Activated naive CD8-positive, alpha-beta T cell treated with anti-CD3 and anti-CD28 coated beads, Interleukin-2, amount 10 ng/mL, durations not matched to agents 7 days and 5 days (primary cell): ENCODE data around the gene SYT5. TPM values are rescaled to one million over a fixed set of nuclear protein-coding genes. Genes with fewer than 3 reads are reported as not detected.
"Not testable (repeated sequence)": the region's sequence is repeated elsewhere in the genome, so short reads cannot be mapped to it uniquely, and the experiment has no call there.

Experiments
- ATAC-seq: fragments of 150-1000 bp; cut with Tn5 transposase; one replicate; pipeline ENCODE4 v1.10.0; 2021; ENCODE audit warnings: low read depth, moderate library complexity
- POLR2A ChIA-PET: fragments of 350-600 bp; sonication (Branson Sonifier 250); formaldehyde crosslinking; loops from one replicate; lab custom pipeline; 2021; ENCODE audit warnings: antibody characterized with exemption; lab: Charles Lee
- DNase-seq: peaks from one replicate; pipeline ENCODE4 v3.0.0; 2021
- H3K27ac Mint-ChIP-seq: one replicate; pipeline ENCODE4 v1.8.0; 2022; ENCODE audit warnings: mild to moderate bottlenecking, mixed read lengths
- H3K27me3 Mint-ChIP-seq: one replicate; pipeline ENCODE4 v1.8.0; 2022; ENCODE audit warnings: mild to moderate bottlenecking, moderate library complexity, mixed read lengths
- H3K36me3 Mint-ChIP-seq: one replicate; pipeline ENCODE4 v1.8.0; 2021; ENCODE audit warnings: mild to moderate bottlenecking, mixed read lengths
- H3K4me1 Mint-ChIP-seq: one replicate; pipeline ENCODE4 v1.8.0; 2021; ENCODE audit warnings: mixed read lengths
- H3K4me3 Mint-ChIP-seq: one replicate; pipeline ENCODE4 v1.8.0; 2022; ENCODE audit warnings: mild to moderate bottlenecking, moderate library complexity, mixed read lengths
- H3K9me3 Mint-ChIP-seq: one replicate; pipeline ENCODE4 v1.8.0; 2021; ENCODE audit warnings: mixed read lengths
- total RNA-seq, 2 experiments: library from RNA; stranded (reverse); gene quantifications; one replicate each; pipeline ENCODE4 v1.2.3, GENCODE V29; 2021

The SYT5 gene
- total RNA-seq, 2 experiments from 2014 or later, result 0.39 TPM; not detected in 1

DNA sequence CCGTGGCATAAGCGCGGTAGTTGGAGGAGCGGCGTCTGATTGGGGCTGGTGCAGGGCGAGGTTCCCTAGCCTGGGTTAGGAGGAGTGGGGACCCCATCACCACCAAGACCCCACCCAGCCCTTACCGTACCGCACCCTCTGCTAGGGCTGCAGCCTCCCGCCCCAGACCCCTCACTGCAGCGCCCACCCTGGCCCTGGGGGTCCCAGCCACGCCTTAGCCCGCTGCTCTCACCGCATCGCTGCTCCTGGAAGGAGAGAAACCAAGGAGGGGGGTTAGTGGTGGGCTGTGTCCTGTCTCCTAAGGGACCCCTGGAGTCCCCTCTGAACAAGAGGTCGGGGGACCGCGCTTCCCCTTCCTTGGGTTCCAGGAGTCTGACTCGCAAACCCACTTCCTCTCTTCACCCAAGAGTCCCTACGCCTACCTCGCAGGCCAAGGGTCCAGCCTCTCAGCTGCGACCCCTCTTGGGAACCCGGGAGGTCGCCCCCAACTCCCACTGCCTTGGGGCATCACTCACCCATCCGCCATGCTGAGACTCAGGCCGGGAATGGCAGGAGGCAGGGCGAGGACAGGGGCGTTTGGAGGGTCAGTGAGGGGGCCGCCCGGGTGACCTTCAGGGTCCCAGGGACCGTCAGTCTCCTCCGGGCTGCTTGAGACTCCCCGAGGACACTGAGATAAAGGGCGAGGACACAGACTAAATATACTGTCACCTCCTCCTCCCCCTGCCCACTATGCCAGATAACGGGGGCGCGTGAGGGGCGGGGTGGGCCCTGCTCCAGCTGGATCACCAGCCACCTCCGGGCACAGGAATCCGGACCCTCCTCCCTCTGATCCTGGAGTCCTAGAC is 22.8 kb downstream of the SYT5 start, which contains the start of gene TNNI3:
TSS of gene TNNI3 (minus strand) at position 669 of the 845 bp plus-strand sequence. CDS start at position 526, 143 bp downstream.
- no peak within 1 kb of the TSS for H3K27ac Mint-ChIP-seq
- no peak within 1 kb of the TSS for H3K4me3 Mint-ChIP-seq
- DNase-seq, result no peak
- H3K27me3 Mint-ChIP-seq, result peaks cover 19% of the 10 kb centered on the region
- no peak for ATAC-seq
- no peaks in the 10 kb centered on the region for H3K36me3 Mint-ChIP-seq
- POLR2A ChIA-PET, result no interaction called here
- H3K4me1 Mint-ChIP-seq, result peaks cover 18% of the 10 kb centered on the region
- H3K9me3 Mint-ChIP-seq, result peaks cover 5% of the 10 kb centered on the region

DNA sequence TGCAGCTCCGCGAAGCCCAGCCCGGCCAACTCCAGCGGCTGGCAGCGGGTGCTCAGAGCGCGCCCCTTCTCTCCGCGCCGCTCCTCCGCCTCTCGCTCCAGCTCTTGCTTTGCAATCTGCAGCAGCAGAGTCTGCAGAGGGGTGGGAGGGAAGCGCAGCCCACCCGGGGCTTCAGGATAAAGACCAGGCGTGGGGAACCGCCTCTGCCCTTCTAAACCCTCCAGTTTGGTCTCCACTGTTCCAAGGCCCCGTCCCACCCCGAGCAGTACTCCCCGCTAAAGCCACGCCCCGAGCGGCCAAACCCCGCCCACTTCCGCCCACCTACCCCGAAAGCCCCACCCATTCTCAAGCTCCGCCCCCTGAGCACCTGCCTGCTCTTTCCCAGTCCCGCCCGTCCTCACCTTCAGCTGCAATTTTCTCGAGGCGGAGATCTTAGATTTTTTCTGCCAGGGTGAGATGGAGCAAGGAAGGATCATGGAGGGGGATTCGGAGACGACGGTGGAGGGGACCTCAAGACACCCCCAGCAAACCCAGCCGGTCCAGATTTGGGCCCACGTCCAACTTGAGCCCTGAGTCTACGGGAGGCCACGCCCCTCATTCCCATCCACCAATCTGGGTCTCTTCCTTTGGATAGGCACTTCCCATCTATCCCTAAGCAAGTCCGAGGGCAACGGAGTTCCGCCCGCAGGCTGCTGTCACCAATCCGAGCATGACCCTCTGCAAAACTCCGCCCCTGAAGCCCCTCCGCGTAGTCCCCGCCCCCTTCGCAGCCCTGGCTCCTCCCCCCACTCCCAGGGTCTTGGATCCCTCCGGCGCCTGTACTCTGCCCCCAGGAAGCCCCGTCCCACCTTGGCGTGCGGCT is 23.7 kb downstream of the SYT5 start:
- H3K27ac Mint-ChIP-seq, result no peak overlapping the region
- H3K27me3 Mint-ChIP-seq, result peaks cover 17% of the 10 kb centered on the region
- no peak for ATAC-seq
- H3K4me3 Mint-ChIP-seq, result no peak overlapping the region
- peaks cover 24% of the 10 kb centered on the region for H3K4me1 Mint-ChIP-seq
- POLR2A ChIA-PET, result no interaction called here
- H3K9me3 Mint-ChIP-seq, result peaks cover 12% of the 10 kb centered on the region
- peaks cover 5% of the 10 kb centered on the region for H3K36me3 Mint-ChIP-seq
- peak; percentile 64 for DNase-seq

DNA sequence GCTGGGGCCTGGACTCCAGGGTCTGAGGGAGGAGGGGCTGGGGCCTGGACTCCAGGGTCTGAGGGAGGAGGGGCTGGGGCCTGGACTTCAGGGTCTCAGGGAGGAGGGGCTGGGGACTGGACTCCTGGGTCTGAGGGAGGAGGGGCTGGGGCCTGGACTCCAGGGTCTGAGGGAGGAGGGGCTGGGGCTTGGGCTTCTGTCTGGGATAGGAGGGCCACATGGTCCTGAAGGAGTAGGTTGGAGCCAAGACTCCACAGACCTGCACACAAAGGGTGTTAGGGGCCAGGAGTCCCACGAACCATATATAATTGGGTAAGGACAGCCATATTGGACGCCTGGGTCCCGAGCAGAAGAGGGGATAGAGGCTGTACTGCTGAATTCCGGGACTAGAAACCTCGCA is 24.3 kb downstream of the SYT5 start:
- H3K27me3 Mint-ChIP-seq, result peaks cover 17% of the 10 kb centered on the region
- ATAC-seq, POLR2A ChIA-PET, DNase-seq, H3K27ac Mint-ChIP-seq, H3K4me3 Mint-ChIP-seq, H3K36me3 Mint-ChIP-seq: not testable (repeated sequence)
- H3K4me1 Mint-ChIP-seq, result peaks cover 24% of the 10 kb centered on the region
- peaks cover 14% of the 10 kb centered on the region for H3K9me3 Mint-ChIP-seq

DNA sequence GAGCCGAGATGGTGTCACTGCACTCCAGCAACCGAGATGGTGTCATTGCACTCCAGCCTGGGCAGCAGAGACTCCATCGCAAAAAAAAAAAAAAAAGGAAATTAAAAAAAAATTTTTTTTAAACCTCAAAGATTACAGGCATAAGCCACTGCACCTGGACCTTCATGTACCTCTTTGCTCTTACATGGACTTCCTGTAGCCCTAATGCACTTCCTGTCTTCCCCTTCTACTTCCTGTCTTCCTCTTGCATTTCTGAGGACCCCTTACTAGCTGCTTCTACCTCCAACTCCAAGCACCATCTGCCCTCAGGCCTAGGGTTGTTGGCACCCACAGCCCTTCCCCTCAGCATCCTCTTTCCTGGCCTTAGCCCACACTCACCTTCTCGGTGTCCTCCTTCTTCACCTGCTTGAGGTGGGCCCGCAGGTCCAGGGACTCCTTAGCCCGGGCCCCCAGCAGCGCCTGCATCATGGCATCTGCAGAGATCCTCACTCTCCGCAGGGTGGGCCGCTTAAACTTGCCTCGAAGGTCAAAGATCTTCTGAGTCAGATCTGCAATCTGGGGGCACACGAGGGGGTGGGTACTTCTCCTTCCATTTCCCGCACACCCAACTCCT is 26.3 kb downstream of the SYT5 start:
- Mint-ChIP-seq H3K9me3 (peaks cover 14% of the 10 kb centered on the region), H3K27me3 (peaks cover 20% of the 10 kb centered on the region), H3K27ac (peak overlapping the region; percentile 89), H3K4me1 (peaks cover 18% of the 10 kb centered on the region), H3K4me3 (no peak overlapping the region), H3K36me3 (peaks cover 5% of the 10 kb centered on the region)
- POLR2A ChIA-PET, result interaction anchor here (0.6 to 1.0 kb wide), 2 partner anchors 323 to 553 kb away, joined by 3 to 6 read pairs; partner anchors contain the start of gene ZNF628
- ATAC-seq, result no peak
- DNase-seq, result no peak

DNA sequence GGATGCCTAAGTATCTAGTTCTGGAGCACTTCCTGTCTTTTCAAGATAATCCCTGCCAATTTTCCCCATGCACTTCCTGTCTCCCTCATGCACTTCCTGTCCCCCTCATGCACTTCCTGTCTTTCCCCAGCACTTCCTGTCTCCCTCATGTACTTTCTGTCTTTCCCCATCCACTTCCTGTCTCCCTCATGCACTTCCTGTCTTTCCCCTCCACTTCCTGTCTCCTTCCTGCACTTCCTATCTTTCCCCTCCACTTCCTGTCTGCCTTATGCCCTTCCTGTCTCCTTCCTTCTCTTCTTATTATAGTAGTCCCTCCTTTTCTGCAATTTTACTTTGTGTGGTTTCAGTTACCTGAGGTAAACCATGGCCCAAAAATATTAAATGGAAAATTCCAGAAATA is 28.1 kb downstream of the SYT5 start:
- no peak for DNase-seq

DNA sequence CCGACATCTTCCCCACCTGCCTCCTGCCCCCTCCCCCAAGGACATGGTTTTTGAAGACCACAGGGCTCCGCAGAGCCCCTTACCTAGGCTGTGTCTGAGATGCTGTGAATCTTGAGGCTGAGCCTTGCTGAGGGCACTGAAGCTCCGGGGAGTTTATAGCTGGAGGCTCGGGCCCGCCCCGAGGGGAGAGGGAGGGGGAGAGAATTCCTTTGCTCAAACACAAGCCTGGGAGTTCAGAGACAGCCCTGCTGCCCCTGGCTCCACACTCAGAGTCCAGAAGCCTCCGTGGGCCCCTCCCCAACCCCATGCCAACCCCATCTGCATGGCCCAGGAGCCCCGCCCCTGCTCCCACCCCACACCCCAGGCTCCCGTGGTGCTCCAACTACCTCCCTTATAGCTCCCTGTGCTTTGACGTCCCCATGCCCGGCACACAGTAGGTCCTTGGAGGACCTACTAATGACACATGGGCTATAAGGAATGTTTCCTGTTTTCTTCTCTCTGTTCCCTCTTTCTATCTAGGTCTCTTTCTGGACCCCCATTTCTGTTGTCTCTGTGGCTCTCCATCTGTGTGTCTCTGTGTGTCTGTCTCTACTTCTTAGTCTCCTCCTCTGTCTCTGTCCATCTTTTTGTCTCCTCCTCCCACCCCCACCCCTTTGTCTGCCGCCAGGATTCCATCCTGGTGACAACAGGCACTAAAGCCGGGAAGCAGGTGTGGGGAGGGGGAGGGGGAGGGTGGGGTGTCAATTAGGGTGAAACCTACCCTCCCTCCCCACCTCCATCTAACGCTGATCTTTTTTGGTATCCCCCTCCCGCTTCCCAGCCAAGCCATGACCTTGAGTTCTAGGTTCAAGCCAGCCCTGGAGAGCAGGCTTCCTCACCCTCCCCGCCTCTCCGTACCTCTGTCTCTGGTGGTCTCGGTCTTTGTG is 30.7 kb downstream of the SYT5 start, which contains the start of gene TNNT1:
TSS of gene TNNT1 (minus strand) at position 129 of the 926 bp plus-strand sequence. CDS start 2,049 bp downstream, outside the sequence.
- Mint-ChIP-seq H3K27me3 (peaks cover 44% of the 10 kb centered on the region), H3K4me3 (no peak within 1 kb of the TSS), H3K27ac (no peak within 1 kb of the TSS), H3K4me1 (peaks cover 14% of the 10 kb centered on the region), H3K36me3 (peaks cover 5% of the 10 kb centered on the region), H3K9me3 (peaks cover 14% of the 10 kb centered on the region)
- no peak for DNase-seq
- POLR2A ChIA-PET, result no interaction called here
- ATAC-seq, result no peak

More for the DNA sequence above, 28.1 kb downstream of the SYT5 start:
- Mint-ChIP-seq H3K4me1 (peaks cover 16% of the 10 kb centered on the region), H3K36me3 (peaks cover 5% of the 10 kb centered on the region), H3K4me3 (no peak overlapping the region), H3K27me3 (peaks cover 33% of the 10 kb centered on the region), H3K27ac (peak overlapping the region; percentile 92), H3K9me3 (peaks cover 14% of the 10 kb centered on the region)
- POLR2A ChIA-PET, result no interaction called here
- ATAC-seq, result no peak

DNA sequence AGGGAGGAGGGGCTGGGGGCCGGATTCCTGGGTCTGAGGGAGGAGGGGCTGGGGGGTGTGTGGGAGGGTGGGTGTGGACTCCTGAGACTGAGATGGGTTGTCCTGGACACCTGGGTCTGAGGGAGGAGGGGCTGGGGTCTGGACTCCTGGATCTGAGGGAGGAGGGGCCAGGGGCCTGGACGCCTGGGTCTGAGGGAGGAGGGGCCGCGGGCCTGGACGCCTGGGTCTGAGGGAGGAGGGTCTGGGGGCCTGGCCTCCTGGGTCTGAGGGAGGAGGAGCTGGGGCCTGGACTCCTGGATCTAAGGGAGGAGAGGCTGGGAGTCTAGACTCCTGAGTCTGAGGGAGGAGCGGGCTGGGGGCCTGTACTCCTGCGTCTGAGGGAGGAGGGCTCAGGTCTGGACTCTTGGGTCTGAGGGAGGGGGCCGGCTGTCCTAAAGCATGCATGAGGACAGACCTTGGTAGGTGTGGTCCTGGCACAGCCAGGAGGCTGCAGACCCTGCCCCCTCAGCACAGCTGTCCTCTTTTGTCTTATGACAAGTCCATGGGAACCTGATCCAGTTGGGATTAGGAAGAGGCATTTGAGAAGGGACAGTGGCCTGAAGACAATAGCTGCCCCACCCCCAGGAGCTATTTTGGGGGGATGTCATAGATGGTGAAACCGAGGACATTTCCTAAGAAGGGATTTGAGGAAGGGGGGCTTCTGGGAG is 32.4 kb downstream of the SYT5 start:
- Mint-ChIP-seq H3K27me3 (peaks cover 54% of the 10 kb centered on the region), H3K36me3 (peaks cover 5% of the 10 kb centered on the region), H3K27ac (no peak overlapping the region), H3K4me1 (peaks cover 7% of the 10 kb centered on the region), H3K4me3 (no peak overlapping the region), H3K9me3 (peaks cover 9% of the 10 kb centered on the region)
- POLR2A ChIA-PET, result no interaction called here
- no peak for DNase-seq
- no peak for ATAC-seq

DNA sequence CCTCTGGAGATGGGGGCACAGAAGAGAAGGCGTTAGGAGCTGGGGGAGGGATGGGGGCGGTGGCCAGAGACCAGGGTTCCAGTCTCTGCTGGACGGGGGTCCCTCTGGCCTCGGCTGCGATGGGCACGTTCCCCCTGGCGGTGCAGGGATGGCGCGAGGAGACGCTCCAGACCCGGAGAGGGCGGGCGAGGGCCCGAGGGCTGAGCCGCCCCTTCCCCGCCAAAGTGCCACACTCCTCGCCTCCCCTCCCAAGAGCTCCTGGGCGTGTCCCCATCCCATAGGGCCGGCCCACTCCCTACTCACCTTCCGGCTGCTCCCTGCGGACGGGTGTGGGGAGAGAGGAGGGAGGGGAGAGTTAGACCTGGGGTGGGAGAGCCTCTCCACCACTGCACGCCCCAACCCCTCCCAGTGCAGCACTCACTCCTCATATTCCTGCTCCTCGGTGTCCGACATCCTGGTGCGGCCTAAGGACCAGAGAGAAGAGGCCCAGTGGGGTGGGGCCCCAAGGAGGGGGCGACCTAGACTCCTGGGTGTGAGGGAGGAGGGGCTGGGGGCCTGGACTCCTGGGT is 33.3 kb downstream of the SYT5 start:
- Mint-ChIP-seq H3K36me3 (peaks cover under 1% of the 10 kb centered on the region), H3K27me3 (peaks cover 62% of the 10 kb centered on the region), H3K27ac (no peak overlapping the region), H3K4me3 (no peak overlapping the region), H3K9me3 (peaks cover 4% of the 10 kb centered on the region), H3K4me1 (peaks cover 2% of the 10 kb centered on the region)
- ATAC-seq (no peak), DNase-seq (no peak)
- POLR2A ChIA-PET, result no interaction called here

DNA sequence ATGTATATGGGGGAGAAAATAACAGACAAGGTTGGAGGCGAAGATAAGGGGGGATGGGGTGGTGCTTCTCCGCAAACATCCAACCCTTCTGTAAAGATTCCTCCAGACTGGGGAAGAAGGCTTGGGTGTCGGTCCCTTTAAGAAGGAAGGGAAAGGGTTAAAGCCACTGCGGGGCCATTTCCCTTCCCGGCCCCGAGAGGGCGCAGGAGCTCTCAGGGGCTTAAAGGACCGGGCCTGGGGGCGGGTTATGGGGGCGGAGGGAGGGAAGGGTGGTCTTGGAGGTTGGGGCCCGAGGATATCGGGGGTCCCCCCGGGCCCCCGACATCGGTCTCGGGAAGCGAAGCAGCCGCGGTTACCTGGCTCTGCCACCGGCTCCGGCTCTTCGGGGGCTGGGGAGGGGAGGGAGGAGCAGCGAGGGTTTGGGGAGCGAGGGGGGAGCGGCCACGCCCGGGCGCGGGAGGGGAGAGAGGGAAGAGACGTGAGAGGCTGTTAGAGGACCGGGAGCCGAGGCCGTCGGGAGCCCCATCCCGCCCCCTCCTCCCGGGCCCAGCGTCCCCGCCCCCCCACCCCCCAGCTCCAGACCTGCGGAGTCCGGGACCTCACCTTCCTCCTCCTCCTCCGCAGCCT is 33.9 kb downstream of the SYT5 start:
- Mint-ChIP-seq H3K4me1 (peaks cover 1% of the 10 kb centered on the region), H3K36me3 (no peaks in the 10 kb centered on the region), H3K27ac (no peak overlapping the region), H3K4me3 (peak overlapping the region; percentile 54), H3K9me3 (no peaks in the 10 kb centered on the region), H3K27me3 (peaks cover 68% of the 10 kb centered on the region)
- POLR2A ChIA-PET, result no interaction called here
- ATAC-seq, result peak; percentile 22
- DNase-seq, result peak; percentile 62

DNA sequence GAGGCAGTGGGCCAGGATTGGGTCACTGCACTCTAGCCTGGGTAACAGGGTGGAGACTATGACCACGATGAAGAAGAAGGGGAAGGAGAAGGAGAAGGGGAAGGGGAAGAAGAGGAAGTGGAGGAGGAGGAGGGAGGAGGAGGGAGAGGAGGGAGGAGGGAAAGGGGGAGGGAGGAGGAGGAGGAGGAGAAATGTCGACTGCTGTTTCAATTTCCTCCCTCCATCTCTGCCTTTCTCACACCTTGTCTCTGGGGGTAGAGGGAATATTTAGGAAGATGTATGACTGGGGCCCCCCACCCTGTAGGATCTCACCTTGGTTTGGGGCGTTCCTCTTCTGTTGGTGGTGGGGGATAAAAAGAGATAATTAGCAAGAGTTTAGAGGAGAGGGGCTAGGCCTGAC is 34.9 kb downstream of the SYT5 start:
- Mint-ChIP-seq H3K36me3 (no peaks in the 10 kb centered on the region), H3K27ac (peak overlapping the region; percentile 14), H3K9me3 (no peaks in the 10 kb centered on the region), H3K4me3 (no peak overlapping the region), H3K4me1 (peaks cover 3% of the 10 kb centered on the region), H3K27me3 (peaks cover 69% of the 10 kb centered on the region)
- POLR2A ChIA-PET, result no interaction called here
- DNase-seq (no peak), ATAC-seq (no peak)

DNA sequence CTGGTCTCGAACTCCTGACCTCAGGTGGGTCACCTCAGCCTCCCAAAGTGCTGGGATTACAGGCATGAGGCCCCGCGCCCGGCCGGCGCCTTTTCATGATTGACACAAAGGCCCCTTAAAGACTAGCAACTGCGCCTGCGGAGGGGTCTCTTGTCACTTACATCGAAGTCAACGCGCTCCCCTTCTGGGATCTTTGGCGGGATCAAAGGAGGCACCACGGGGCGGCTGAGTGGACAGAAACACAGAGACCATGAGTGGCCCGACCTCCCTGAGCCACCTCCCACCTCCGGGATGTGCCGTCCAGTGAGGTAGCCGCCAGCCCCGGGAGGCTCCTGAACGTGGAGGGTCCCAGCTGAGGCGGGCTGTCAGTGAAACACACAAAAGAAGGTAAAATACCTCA is 38.4 kb downstream of the SYT5 start:
- no peak for ATAC-seq
- H3K27me3 Mint-ChIP-seq, result peaks cover 48% of the 10 kb centered on the region
- POLR2A ChIA-PET, result interaction anchor here (1.2 to 1.7 kb wide), 2 partner anchors 117 to 242 kb away, joined by 4 read pairs; partner anchors contain the start of genes PPP6R1 and TMEM238
- H3K27ac Mint-ChIP-seq, result no peak overlapping the region
- peaks cover 3% of the 10 kb centered on the region for H3K4me1 Mint-ChIP-seq
- H3K9me3 Mint-ChIP-seq, result no peaks in the 10 kb centered on the region
- no peak for DNase-seq
- no peak overlapping the region for H3K4me3 Mint-ChIP-seq
- H3K36me3 Mint-ChIP-seq, result no peaks in the 10 kb centered on the region
